Mucosa of descending colon (tissue), 3 donors: ENCODE data around the gene FLOT1. TPM values are rescaled to one million over a fixed set of nuclear protein-coding genes. Genes with fewer than 3 reads are reported as not detected.
A peak's percentile ranks its signal among the peaks of the same experiment; 100 is the strongest.

Experiments
- ATAC-seq: fragments of 200-7000 bp; cut with Tn5 transposase; one replicate; pipeline ENCODE4 v1.9.1; 2020; ENCODE audit warnings: mild to moderate bottlenecking, moderate library complexity
- DNase-seq, 3 donors: peaks; one replicate each; pipeline ENCODE4 v3.0.0-alpha.2; 2020
- H3K36me3 ChIP-seq: fragments of 200-600 bp; one replicate; pipeline ENCODE4 v1.8.0; 2021; ENCODE audit warnings: low read depth, mild to moderate bottlenecking
- H3K4me1 ChIP-seq: fragments of 200-600 bp; one replicate; pipeline ENCODE4 v1.8.0; 2021; ENCODE audit warnings: low read depth, mild to moderate bottlenecking
- H3K4me3 ChIP-seq: fragments of 200-600 bp; one replicate; pipeline ENCODE4 v1.8.0; 2021; ENCODE audit warnings: mild to moderate bottlenecking
- H3K9me3 ChIP-seq: fragments of 200-600 bp; one replicate; pipeline ENCODE4 v1.8.0; 2021; ENCODE audit warnings: mild to moderate bottlenecking
- intact Hi-C, 2 donors: fragments of 100-400 bp; cut with DNase I in 1 of 2; cut with micrococcal nuclease in 1 of 2; formaldehyde crosslinking; loops; one replicate each; pipeline versions ENCODE4 v1.11.0 to v1.11.1; 2022; cut with DNase I, micrococcal nuclease
- total RNA-seq, 3 donors: library from RNA; stranded (reverse); fragmentation: NEBNext Ultra II Directional in 2 of 3; extraction: Animal tissue kit (Norgen Biotek cat#: 25700) in 2 of 3; gene quantifications; one replicate each; pipeline versions ENCODE4 v1.2.1 to v1.2.4, GENCODE V29; 2021 to 2023
- TF ChIP-seq, protein P1 (sequence below): fragments of 200-600 bp; IDR thresholded peaks from one replicate; pipeline ENCODE4 v1.8.0; 2022; ENCODE audit warnings: antibody characterized with exemption, mild to moderate bottlenecking
- donor health status: DM: no; HTN: no; CAD: no; lungs with moderate emphysema.
- donor health status: DM: no; HTN: no; CAD: no.
- donor health status: DM: no; HTN: yes; CAD: no.

Gene FLOT1
- total RNA-seq, 3 donors from 2014 or later = 133 to 175 (median 152) TPM

- Histone ChIP-seq H3K4me3 (peak within 1 kb of the TSS; percentile 25), H3K4me1 (peaks cover 28% of the 10 kb centered on the region), H3K36me3 (no peaks in the 10 kb centered on the region), H3K9me3 (no peaks in the 10 kb centered on the region)
- TF ChIP-seq, protein P1, sequence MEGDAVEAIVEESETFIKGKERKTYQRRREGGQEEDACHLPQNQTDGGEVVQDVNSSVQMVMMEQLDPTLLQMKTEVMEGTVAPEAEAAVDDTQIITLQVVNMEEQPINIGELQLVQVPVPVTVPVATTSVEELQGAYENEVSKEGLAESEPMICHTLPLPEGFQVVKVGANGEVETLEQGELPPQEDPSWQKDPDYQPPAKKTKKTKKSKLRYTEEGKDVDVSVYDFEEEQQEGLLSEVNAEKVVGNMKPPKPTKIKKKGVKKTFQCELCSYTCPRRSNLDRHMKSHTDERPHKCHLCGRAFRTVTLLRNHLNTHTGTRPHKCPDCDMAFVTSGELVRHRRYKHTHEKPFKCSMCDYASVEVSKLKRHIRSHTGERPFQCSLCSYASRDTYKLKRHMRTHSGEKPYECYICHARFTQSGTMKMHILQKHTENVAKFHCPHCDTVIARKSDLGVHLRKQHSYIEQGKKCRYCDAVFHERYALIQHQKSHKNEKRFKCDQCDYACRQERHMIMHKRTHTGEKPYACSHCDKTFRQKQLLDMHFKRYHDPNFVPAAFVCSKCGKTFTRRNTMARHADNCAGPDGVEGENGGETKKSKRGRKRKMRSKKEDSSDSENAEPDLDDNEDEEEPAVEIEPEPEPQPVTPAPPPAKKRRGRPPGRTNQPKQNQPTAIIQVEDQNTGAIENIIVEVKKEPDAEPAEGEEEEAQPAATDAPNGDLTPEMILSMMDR = peak; percentile 52
- ATAC-seq (peak; percentile 81), DNase-seq (peak; percentile 99 to 100 (median 99))
- intact Hi-C loops = no loop called here
Measured at GRCh38 chr6:30717129-30717844, 25.2 kb downstream of the FLOT1 start, which contains the start of gene MDC1. TSS of gene MDC1 (minus strand) at chr6:30717281. CDS start at chr6:30715175, 2,106 bp downstream.

DNA sequence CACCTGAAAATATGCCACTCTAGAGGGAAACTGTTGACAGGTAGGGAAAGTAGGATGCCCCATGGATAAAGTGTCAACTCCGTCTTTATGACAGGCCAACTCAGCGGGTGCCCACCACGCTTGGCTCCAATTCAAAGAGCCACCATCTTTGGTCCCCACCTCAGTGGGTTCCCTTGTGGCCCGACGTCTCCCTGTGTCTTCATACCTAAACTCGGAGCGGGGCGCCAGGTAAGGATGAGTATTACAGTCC lies 25.7 kb downstream of the FLOT1 start:
- intact Hi-C loops = no loop called here
- TF ChIP-seq, protein P1 = no peak
- Histone ChIP-seq H3K36me3 (no peaks in the 10 kb centered on the region), H3K4me1 (peaks cover 23% of the 10 kb centered on the region), H3K9me3 (no peaks in the 10 kb centered on the region), H3K4me3 (peak overlapping the region; percentile 25)
- ATAC-seq (no peak), DNase-seq (no peak)

DNA sequence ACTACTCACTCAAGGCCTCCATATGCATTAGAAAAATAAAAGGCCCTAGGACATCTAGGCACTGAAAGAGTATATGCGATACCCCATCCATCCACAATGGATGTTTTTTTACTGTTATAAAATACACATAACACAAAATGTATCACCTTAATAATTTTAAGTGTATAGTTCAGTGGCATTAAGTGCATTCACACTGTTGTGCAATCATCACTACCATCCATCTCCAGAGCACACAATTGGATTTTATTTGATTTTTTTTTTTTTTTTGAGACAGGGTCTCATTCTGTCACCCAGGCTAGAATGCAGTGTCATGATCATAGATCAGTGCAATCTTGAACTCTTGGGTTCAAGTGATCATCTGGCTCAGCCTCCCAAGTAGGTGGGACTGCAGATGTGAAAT lies 28.2 kb downstream of the FLOT1 start:
- no peak for DNase-seq

DNA sequence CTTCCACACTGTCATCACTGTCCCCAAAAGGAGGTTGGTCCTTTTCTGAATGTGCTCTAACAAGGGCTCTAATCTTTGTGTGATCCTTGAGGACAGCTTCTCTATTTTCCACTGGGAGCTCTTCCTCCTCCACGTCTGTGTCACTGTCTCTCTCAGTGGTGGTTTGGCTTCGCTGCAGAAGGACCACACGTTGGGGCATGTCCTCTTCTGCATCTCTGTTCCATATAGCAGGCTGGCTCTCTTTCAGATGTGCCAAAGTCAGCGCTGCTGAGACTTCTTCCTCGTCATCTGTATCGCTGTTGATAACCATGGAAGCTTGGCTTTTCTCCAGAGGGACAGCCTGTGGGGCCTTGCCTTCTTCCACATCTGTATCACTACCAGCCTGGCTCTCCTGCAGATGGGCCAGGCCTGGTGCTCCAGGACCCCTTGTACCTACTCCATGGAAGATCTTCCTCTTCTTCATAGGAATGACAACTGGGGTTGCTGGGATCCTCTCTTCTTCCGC lies 30.0 kb downstream of the FLOT1 start:
- ATAC-seq (no peak), DNase-seq (no peak)
- Histone ChIP-seq H3K9me3 (no peaks in the 10 kb centered on the region), H3K4me1 (peaks cover 4% of the 10 kb centered on the region), H3K4me3 (no peak overlapping the region), H3K36me3 (no peaks in the 10 kb centered on the region)
- intact Hi-C loops = no loop called here
- TF ChIP-seq, protein P1 = no peak

More for the DNA sequence above, 28.2 kb downstream of the FLOT1 start:
- no peak for ATAC-seq
- TF ChIP-seq, protein P1 = no peak
- no peak overlapping the region for H3K4me3 ChIP-seq
- peaks cover 18% of the 10 kb centered on the region for H3K4me1 ChIP-seq
- intact Hi-C loops = no loop called here
- no peaks in the 10 kb centered on the region for H3K36me3 ChIP-seq
- H3K9me3 ChIP-seq = no peaks in the 10 kb centered on the region

GRCh38 chr6:30711758-30712380 lies 30.6 kb downstream of the FLOT1 start:
- H3K4me3 ChIP-seq = no peak overlapping the region
- DNase-seq (peak in 1 of 3 donors; percentile 12), ATAC-seq (no peak)
- peaks cover 4% of the 10 kb centered on the region for H3K4me1 ChIP-seq
- TF ChIP-seq, protein P1 = no peak
- intact Hi-C loops = no loop called here
- no peaks in the 10 kb centered on the region for H3K36me3 ChIP-seq
- H3K9me3 ChIP-seq = no peaks in the 10 kb centered on the region
